ENCODE data around the gene MAP2K6.

Gene MAP2K6

DNA sequence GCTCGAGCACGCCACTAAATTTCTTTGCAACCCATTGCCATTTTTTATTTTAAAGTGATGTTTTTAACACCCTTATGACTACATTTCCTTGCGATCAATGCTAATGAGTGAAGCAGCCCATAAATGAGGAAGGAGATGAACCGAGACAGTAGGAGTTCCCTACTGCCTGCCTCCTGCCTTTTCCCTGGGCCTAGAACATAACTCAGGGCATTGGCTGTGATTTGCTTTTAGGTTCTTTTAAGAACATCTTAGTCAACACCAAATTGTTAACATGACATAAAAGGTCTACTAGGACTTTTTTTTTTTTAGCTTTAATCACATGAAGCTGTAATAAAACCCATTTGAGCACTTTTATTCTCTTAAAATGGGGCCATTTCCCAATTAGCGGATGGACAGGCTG is 81.3 kb downstream of the MAP2K6 start:
- no peak for DNase-seq

DNA sequence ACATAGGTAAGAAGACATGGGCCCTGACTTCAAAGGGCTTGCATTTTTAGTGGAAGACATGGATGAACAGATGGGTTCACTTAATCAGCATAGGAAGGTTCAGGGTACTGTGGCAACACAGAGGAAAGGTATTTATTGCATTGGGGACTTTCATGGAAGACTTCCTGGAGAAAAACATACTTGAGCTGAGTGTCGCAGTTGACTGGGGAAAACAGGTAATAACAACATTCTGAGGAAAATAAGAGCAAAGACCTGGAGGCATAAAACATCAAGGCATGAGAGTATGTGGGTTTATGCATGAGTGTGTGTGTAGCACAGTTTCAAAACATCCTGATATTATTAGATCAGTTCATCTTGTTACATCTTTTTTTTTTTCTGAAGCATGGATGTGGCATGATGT is 82.7 kb downstream of the MAP2K6 start:
- no peak for DNase-seq

DNA sequence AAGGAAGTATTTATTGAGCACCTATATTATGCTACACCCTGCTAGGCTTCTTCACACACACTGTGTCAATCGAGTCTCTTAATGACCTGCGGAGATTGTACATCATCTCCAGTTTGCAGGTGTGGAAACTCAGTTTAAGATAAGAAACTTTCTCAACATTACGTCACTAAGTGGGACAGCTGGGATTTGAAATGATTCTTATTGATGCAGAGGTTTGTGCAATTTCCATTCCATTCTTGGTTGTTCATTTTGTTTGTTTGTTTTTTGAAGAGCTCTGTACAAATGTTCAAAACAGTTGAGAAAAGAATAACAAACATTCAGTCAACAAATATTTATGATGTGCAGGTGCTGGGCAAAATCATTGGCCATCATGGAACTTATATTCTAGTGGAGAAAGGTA is 84.8 kb downstream of the MAP2K6 start:
- no peak for DNase-seq

DNA sequence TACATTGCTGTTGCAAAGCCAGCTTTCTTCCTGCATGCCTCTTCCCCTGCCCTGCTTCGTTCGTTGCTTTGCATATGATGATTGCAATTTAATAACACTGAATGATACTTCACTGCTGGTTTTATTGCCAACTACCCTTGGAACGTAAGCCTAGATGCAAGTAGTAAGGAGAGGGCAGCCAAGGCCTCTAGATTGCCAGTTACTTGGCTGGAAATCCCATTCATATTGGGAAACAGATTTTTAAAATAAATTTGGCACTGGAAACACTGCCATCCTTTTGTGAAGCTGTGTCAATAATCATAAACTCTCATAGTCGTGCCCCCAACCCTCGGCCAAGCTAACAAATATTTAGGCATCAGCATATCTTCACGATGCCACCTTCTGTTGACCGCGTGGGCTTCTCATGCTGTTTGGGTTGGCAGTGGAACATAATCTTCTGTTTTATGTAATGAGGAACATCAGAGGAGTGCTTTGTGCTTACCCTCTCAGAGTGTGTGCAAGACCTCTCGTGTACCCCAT is 86.5 kb downstream of the MAP2K6 start:
- peak in 1 of 2 experiments; percentile 6 for DNase-seq

DNA sequence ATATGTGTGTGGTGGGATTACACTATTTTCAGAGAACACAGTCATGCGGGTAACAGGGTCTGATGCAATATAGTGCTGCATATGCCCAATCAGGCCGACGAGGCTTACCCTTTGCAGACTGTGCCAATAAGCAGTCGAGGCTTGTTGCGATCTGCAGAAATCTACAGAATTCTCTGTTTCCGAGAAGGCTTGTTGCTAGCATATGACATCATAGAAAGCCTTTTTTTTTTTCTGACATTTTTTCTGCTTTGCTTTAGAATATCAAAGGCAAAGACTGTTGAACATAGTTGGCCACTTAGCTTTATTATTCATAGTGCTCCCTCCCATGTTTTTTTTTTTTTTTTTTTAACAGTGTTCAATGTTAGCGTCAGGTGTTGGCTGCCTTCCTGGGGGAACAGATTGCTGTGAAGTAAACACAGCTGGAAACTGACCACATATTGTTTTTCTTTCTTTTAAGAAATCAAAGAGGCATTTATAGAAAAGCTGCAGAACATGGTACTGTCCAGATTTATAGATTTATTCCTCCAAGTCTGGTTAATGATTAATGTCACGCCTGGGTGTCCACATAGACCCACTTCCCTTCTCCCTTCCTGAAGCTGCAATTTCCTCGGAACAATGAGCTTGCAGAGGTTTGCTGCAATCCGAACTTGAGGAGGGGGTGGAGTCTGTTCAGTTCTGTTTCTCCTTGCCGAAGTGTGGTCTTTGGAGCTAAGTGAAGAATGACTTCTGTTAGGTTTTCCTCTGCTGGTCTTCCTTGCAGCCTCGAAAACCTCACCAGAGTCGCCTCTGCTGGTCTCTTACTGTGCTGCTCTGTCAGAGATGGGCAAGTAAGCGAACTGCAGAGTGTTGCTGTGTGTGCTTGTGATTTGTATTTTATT is 87.3 kb downstream of the MAP2K6 start:
- peak; percentile 7 to 70 for DNase-seq

DNA sequence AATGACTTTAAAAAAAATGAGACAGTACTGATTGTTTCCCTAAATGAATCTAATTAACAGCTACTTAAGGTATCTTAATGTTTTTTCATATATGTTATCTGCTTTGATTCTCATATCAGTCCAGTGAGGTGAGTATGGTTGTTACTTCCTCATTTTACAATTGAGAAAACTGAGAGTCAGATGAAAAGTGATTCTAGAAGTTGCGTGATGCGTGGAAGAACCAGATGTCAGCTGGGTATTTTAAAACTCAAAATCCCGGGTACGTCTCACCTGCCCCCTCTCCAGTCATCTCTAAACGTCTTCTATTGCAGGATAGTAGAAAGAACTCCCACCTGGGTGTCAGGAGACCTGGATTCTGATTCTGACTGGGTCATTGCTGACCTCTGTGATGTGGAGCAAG is 89.2 kb downstream of the MAP2K6 start:
- DNase-seq = no peak

DNA sequence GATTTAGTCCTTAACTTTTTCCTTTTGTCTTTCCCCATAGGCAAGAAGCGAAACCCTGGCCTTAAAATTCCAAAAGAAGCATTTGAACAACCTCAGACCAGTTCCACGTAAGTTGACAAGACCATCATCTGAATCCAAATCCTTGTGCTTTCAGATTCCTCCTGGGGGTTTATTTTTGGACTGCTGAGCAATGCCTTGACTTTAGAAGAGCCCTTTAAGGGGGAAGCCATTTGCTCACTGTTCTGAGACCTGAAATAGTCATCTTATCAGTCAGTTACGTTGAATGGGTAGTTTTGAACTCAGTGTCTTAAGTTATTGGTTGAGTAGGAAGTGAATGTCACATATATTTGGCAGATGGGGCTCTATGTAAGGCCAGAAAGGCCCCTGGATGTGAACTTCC is 91.2 kb downstream of the MAP2K6 start:
- no peak for DNase-seq

DNA sequence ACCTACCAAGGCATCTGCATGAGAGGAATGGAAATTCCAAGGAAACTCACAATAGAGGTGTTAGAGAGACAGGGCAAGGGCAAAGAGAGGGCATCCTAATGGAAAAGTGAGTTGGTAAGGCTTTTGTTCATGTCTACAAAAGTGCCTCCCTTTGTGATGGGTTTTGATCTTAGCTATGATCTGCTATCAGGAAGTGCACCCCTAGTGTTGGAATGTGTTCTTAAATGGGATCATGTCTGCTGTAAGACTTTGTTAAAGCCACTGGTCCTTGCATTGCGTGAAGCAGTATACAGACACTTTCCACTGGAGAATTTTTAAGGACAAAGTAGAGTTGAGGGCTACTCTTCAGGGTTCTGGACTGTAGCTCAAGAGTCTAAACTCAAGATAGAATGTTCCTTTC is 92.0 kb downstream of the MAP2K6 start:
- peak; percentile 10 to 33 for DNase-seq

DNA sequence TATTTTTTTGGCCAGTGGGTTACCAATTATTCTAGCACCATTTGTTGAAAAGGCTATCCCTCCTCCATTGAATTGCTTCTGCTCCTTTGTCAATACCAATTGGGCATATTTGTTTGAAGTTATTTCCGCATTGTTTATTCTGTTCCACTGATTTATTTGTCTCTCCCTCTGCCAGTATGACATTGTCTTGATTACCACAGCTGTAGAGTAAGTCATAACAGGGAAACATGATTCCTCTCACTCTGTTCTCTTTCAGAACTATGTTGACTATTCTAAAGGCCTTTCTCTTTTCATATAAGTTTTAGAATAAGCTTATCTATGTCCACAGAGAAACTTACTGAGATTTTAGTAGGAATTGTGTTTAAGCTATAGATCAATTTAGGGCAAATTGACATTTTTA is 94.3 kb downstream of the MAP2K6 start:
- DNase-seq = no peak

DNA sequence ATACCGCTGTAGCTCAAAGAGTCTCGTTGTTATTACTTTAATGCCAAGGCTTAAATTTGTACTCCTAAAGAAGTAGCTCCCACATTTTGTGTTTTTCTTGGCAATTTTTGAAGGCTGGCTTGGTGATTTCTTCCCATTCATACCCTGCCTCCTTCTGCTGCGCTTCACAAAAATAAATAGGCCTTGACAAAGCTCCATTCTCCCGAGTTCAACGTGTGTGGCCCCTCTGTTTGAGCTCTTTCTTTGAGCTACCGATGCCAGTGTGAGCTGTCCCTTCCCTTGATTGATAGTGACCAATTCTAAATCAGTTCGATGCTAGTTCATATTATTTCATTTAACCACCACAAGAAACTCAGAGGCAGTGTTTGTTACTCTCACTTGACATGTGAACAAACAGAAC is 96.8 kb downstream of the MAP2K6 start:
- no peak for DNase-seq

DNA sequence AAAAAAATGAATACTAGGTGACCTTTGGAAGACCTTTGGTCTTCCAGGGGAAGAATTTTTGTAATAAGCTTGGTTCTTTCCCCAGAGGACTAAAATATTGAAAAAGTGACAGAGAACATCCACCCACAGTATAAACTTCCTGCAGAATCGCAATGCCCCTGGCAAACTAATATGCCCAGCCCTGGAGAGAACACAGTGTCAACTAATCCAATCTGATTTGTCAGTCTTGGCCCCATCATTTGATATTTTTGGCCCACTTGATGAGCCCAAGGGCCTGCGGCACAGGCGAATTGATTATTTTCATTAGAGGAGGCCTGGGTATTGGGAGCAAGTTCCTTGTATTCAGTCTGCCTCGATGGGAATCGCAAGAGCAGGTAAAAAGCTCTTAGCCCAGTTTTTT is 98.4 kb downstream of the MAP2K6 start:
- DNase-seq = no peak

DNA sequence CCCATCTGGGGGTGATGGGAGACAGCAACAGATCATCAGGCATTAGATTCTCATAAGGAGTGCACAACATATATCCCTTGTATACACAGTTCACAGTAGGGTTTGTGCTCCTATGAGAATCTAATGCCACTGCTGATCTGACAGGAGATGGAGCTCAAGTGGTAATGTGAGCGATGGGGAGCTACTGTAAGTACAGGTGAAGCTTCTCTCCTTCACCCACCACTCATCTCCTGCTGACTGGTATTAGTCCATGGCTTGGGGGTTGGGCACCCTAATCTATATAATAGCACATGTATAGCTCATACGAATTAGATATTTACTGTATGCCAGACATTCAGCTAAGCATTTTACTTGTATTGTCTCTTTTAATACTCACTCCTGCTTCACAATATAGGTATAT is 101.7 kb downstream of the MAP2K6 start:
- no peak for DNase-seq

DNA sequence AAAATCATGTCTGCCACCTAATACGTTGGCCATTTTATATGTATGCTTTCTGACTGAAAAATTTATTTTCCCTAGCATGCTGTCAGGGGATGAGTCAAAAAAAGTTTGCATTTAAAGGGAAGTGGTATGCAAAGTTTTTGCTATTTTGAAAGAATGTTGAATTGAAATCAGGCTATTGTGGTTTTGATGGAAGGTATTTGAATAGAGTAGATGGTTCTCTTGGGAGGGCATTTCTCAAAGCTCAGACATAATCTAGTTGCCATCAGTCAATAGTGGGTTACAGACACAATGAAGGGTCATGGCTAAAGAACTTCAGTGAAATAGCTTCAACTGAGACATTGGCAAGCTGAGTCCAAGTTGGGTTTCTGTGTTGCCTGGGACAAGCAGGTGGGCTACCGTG is 102.4 kb downstream of the MAP2K6 start:
- DNase-seq = no peak

DNA sequence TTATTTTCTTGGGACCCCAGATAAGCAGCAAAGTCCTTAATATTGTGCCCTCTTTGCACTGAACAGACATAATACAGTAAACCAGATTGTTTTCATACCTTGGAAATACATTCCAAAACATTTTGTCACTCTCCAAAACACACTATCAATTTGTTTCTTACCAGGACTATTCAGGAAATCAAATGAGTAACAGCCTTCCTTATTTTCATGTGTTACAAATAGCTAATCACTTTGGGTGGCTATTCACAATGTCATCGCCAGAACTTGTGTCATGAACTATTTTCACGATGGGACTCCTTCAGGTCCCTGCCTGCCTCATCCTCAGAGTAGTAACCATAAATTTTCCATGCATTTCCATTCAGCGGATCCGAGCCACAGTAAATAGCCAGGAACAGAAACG is 104.5 kb downstream of the MAP2K6 start:
- no peak for DNase-seq

DNA sequence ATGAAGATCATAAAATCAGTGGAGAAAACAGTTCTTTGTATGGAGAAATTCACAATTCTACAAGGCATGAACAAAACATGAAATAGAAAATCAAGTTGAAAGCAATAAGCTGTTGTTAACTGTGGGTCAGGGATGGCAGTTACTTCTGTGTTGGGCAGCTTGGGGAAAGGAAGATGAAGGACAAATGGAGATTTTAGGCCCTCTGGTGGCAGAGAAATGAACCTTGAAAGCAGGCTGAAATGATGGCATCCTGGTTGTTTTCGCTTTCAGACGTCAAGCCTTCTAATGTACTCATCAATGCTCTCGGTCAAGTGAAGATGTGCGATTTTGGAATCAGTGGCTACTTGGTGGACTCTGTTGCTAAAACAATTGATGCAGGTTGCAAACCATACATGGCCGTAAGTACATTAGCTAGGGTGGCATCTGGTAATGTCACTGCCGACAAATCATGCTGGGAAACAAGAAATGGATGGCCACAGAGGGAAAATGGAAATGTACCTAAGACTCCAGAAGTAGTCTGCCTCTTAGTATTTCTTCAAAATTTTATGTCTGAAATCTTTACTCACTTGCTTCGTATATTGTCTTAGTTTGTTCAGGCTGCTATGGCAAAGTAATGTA is 108.9 kb downstream of the MAP2K6 start:
- DNase-seq = peak; percentile 57 to 69

DNA sequence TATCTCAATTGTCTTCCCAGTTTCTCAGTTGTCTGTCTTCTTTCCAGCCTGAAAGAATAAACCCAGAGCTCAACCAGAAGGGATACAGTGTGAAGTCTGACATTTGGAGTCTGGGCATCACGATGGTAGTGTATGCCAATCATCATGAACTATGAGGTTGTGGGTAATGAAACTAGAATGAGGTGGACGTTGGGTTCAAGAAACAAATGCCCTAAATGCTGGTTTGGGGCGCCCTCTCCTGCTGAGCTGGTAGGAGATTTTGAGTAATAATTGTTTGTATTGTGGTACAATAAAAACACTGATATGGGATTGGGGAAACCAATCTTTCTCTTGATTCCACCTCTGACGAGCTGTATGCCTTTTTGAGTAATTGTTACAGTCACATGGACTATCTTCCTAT is 110.4 kb downstream of the MAP2K6 start:
- peak; percentile 28 to 56 for DNase-seq

DNA sequence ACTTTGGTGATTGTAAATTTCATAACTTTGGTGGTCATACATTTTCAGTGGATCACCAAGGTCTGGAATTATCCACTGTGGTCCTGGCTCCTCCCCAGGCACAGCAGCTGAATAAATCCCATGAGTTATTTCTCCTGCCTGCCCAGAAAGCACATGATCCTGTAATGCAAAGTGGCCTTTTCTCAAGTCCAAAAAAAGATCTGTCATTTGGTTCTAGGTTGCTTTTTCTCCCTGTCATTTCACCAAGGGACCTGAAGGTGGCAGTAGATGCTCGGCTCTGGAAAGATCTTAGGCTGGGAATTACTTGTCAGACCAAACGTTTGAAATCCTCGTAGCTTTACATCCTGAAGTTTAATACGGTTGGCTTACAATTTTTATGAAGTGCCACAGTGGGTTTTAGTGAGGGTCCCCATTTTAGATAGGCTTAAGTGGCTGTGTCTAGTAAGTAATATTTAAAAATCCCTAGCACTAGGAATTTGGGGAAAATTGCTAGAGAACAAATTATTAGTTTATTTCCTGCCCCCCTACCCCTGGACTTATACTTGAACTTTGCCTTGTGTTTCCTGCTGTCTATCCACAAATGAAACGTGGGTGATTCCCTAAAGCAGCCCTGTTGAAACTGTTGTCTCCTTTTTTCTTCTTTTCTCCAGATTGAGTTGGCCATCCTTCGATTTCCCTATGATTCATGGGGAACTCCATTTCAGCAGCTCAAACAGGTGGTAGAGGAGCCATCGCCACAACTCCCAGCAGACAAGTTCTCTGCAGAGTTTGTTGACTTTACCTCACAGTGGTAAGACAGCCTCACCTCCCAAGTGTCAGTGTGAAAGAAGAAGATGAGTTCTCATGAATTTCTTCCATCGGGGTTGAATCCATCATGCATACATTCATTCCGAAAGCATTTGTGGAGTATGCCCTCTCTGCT is 111.7 kb downstream of the MAP2K6 start:
- peak; percentile 48 to 71 for DNase-seq

DNA sequence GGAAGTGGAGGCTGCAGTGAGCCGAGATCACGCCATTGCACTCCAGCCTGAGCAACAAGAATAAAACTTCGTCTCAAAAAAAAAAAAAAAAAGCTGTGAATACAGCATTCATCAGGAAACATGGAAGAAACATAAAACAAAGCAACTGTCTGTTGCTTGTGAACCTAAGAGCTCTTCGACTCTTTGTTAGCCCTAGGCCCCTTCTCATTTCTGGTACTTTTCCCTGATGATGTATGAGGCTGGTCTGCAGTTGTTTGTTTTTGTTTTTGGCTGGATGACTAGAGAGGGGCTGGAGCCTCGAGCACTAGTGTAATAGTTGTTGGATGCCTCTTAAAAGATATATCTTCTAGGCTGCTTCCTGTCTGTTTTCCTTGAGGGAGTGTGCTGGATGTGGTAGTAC is 113.5 kb downstream of the MAP2K6 start:
- no peak for DNase-seq

DNA sequence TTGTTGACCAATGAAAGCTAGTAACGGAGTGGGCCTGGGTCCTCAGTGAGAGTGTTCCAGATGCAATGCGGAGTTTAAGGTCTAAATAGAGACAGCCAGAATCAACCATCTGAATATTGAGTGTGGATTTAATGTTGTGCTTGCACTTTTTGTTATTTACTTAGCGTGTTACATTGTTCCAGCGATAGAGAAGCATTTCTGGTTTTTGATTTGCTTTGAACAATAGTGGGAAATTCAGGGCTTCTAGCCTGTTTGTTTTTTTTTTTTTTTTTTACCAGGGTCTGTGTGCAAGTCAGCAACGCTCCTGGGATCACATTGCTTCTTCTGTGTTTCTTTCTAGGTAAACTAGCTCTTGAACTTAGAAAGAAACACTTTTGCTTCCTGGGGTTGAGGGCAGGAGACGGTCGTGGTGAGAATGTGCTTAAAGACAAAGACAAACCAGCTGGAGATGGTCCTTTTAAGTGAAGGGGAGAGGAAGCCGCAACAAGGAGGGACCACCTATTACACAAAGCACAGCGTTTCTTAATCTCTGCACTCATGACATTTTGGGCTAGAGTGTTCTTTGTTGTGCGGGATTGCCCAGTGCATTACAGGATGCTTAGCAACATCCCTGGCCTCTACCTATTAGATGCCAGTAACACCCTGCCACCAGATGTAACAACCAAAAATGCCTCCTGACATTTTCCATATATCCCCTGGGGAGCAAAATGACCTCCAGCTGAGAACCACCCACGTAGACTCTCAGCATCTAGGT is 119.2 kb downstream of the MAP2K6 start:
- DNase-seq = no peak

DNA sequence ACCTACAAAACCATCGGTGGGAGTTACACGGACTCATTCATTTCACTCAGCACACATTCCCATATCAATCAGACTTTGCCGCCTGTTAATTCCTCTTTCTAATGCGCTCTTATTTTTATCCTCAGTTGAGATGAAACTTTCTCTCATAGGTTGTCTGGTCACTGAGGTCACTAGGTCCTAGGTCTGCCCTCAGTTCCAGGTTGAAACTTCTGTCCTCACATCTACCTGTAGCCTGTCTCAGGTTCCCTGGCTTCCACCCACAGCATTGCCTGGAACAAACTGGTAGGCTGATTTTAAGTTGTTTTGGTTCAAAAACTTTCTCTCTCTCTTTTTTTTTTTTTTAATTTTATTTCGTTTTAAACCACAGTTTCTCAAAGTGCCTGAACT is 119.7 kb downstream of the MAP2K6 start:
- no peak for DNase-seq

DNA sequence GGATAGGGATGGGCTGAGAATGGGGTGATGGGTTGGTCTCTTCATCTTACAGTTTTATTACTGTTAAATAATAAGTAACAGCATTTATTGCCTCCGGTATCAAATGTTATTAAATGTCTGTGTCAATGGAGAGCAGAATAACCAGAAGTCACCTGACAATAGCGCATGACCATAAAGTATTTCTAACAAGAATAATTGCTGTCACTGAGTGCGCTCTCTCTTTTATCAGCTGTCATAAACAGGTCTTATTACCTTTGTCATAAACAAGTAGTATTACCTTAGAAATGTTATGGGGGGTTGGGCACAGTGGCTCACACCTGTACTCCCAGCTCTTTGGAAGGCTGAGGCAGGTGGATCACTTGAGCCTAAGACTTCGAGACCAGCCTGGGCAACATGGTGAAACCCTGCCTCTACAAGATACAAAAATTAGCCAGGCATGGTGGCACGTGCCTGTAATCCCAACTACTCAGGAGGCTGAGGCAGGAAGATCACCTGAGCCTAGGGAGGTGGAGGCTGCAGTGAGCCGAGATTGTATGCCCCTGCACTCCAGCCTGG is 120.6 kb downstream of the MAP2K6 start:
- DNase-seq = no peak

DNA sequence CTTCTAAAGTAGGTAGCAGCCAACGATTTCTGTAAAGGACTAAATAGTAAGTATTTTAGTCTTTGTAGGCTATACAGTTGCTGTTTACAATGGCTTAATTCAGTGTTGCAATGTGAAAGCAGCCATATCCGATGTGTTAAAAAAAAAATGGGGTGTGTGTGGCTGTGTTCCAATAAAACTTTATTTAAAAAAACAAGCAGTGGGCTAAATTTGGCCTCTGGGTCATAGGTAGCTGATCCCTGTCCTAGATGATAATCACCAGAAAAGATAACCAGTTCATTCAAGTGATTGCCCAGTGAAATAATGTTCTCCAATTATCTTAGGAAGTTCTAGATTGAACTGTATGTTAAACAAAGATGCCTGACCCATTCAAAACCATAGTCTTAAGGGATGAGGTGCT is 124.3 kb downstream of the MAP2K6 start:
- no peak for DNase-seq

All from NCI-H524 (cell line).